Testis (tissue), 3 donors: Measurements from ENCODE around the gene PSMD1. TPM values are rescaled to one million over a fixed set of nuclear protein-coding genes. Genes with fewer than 3 reads are reported as not detected.
"Not testable (repeated sequence)": the region's sequence is repeated elsewhere in the genome, so short reads cannot be mapped to it uniquely, and the experiment has no call there.

Experiments used
- DNase-seq: peaks from one replicate; pipeline ENCODE4 v3.0.0-alpha.2; 2019
- H3K27ac ChIP-seq, 2 donors: fragments of 200-600 bp; sonication (generic); one replicate each; pipeline ENCODE4 v1.5.1; 2019
- H3K27me3 ChIP-seq: fragments of 200-600 bp; sonication (generic); one replicate; pipeline ENCODE4 v1.5.1; 2019
- H3K36me3 ChIP-seq: fragments of 200-600 bp; sonication (generic); one replicate; pipeline ENCODE4 v1.5.1; 2017; ENCODE audit warnings: low read depth; ENCODE audit errors: missing control alignments
- H3K4me1 ChIP-seq: fragments of 200-600 bp; sonication (generic); one replicate; pipeline ENCODE4 v1.5.1; 2019
- H3K4me3 ChIP-seq, 2 donors: fragments of 200-600 bp; sonication (generic); one replicate each; pipeline ENCODE4 v1.5.1; 2017 to 2019
- H3K9me3 ChIP-seq: fragments of 200-600 bp; sonication (generic); one replicate; pipeline ENCODE4 v1.5.1; 2017
- CTCF ChIP-seq, 3 experiments: fragments of 450-650 bp in 2 of 3; fragments of 200-600 bp in 1 of 3; sonication (generic) in 1 of 3; IDR thresholded peaks; one replicate each; pipeline ENCODE4 v1.5.1; 2016 to 2019; ENCODE audit warnings: antibody characterized with exemption in 3 of 3, mild to moderate bottlenecking in 2 of 3, moderate library complexity in 1 of 3
- POLR2A ChIP-seq: fragments of 450-650 bp; IDR thresholded peaks from one replicate; pipeline ENCODE4 v1.6.1; 2017; ENCODE audit warnings: antibody characterized with exemption, mild to moderate bottlenecking, moderate library complexity
- WGBS, 2 donors: methylation state at CpG; one replicate each; pipeline ENCODE4 v1.1.5; 2018; 5-methylcytosine and 5-hydroxymethylcytosine counted together
- intact Hi-C: fragments of 100-400 bp; cut with DNase I; formaldehyde crosslinking; loops from one replicate; pipeline ENCODE4 v1.15.1; 2023; ENCODE audit warnings: low total_unique reads
- polyA plus RNA-seq: library from polyadenylated mRNA; stranded (reverse); fragments of 350-450 nt; fragmentation: Illumina TruSeq; extraction: RNeasy Lipid Tissue Mini Kit (QIAGEN cat#74804); gene quantifications from one replicate; pipeline ENCODE4 v1.2.3, GENCODE V29; 2014; ENCODE audit warnings: low read depth, low replicate concordance; ENCODE audit not compliant: insufficient read depth
- total RNA-seq, 2 donors: library from RNA; depleted of rRNA; stranded (reverse); fragments of >200 nt; gene quantifications; one replicate each; pipeline ENCODE4 v1.2.3, GENCODE V29; 2016

Gene PSMD1
- total and polyA plus RNA-seq, 3 donors from 2014 or later = 60.8 to 69.6 (median 66.8) TPM

DNA sequence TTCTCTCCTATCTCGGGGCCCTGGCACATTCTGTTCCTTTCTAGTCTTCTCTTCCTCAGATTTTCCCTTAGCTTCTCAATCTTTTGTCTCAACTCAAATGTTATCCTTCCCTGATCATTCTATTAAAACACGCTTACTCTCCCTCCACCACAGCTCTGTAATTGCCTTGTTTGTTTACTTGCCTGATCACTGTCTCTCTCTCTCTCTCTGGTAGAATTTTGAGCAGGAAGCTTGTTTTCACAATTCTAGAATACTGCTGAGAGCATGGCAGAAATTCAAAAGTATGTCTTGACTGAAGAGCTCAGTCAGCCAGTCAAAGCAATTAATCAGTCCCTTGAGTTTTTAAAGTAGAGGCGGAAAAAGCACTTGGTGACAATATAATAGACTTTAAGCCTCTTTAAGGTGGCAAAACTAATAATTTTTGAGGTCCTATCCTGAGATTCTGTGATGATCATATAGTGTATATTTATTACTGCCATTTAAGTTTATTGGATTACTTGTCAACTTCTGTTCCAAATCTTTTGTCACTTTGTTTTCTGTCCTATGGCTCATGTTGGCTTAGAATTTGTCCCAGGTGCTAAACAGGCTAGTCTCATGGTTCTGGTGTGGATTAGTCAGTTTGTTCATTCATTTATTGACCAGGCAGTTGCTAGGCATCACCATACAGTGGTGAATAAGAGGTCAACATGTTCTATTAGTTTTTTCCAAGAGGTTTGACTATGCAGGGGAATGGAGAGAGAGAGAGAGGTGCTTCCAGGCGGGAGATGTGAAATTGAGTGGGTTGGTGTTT is 2.3 kb downstream of the PSMD1 start:
- no peak for TF ChIP-seq POLR2A
- TF ChIP-seq CTCF (IDR thresholded peaks at IDR 0.05) = no peak
- no peak for DNase-seq

DNA sequence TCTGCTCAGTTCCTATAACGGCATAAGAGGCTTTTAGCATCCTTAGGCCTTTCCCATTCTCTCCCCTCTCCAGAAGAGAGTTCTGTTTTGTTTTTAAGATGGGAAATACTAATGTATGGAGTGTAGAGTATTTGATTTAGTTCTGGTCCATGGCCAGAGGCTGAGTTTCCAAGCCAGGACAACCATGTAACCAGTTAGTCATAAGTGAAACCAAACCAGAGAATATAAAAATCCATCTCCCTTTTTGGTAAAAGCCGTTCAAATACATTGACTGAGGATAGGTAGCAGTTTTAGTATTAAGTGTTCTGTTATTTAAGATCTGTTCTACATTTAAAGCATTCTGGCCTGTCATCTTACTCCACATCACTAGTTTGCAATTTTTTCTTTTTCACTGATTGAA is 3.1 kb downstream of the PSMD1 start:
- H3K9me3 ChIP-seq = no peaks in the 10 kb centered on the region
- H3K36me3 ChIP-seq = no peaks in the 10 kb centered on the region
- no peak overlapping the region for H3K4me3 ChIP-seq
- no peak for DNase-seq
- intact Hi-C loops = no loop called here
- TF ChIP-seq POLR2A (no peak), CTCF (IDR thresholded peaks at IDR 0.05) (no peak)
- H3K27ac ChIP-seq = no peak overlapping the region
- H3K4me1 ChIP-seq = peaks cover 13% of the 10 kb centered on the region
- no peaks in the 10 kb centered on the region for H3K27me3 ChIP-seq
- WGBS, 2 donors = 84 to 91% methylated on average over 2 of the region's 2 CpGs

More for the DNA sequence above, 2.3 kb downstream of the PSMD1 start:
- H3K9me3 ChIP-seq = no peaks in the 10 kb centered on the region
- no peaks in the 10 kb centered on the region for H3K27me3 ChIP-seq
- no peak overlapping the region for H3K4me3 ChIP-seq
- no peak overlapping the region for H3K27ac ChIP-seq
- peaks cover 13% of the 10 kb centered on the region for H3K4me1 ChIP-seq
- no peaks in the 10 kb centered on the region for H3K36me3 ChIP-seq
- WGBS, 2 donors = 54 to 59% methylated on average over 4 of the region's 4 CpGs
- intact Hi-C loops = no loop called here

GRCh38 chr2:231062776-231063175 is 6.1 kb downstream of the PSMD1 start:
- H3K9me3 ChIP-seq = no peaks in the 10 kb centered on the region
- H3K27me3 ChIP-seq = no peaks in the 10 kb centered on the region
- TF ChIP-seq POLR2A = no peak
- no peak for TF ChIP-seq CTCF (IDR thresholded peaks at IDR 0.05)
- intact Hi-C loops = no loop called here
- 79 to 84% methylated on average over 3 of the region's 3 CpGs for WGBS, 2 donors
- H3K4me3 ChIP-seq = no peak overlapping the region
- H3K27ac ChIP-seq = no peak overlapping the region
- H3K4me1 ChIP-seq = peaks cover 13% of the 10 kb centered on the region
- H3K36me3 ChIP-seq = no peaks in the 10 kb centered on the region
- DNase-seq = no peak

GRCh38 chr2:231063347-231063746 is 6.7 kb downstream of the PSMD1 start:
- DNase-seq = no peak
- 84 to 85% methylated on average over 1 of the region's 1 CpG for WGBS, 2 donors
- Histone ChIP-seq H3K4me3 (no peak overlapping the region), H3K27me3 (no peaks in the 10 kb centered on the region), H3K4me1 (peaks cover 9% of the 10 kb centered on the region), H3K27ac (no peak overlapping the region), H3K9me3 (no peaks in the 10 kb centered on the region), H3K36me3 (no peaks in the 10 kb centered on the region)
- intact Hi-C loops = no loop called here
- TF ChIP-seq POLR2A (no peak), CTCF (IDR thresholded peaks at IDR 0.05) (no peak)

- Histone ChIP-seq H3K4me1 (no peaks in the 10 kb centered on the region), H3K27me3 (no peaks in the 10 kb centered on the region), H3K4me3 (no peak overlapping the region), H3K9me3 (no peaks in the 10 kb centered on the region), H3K36me3 (no peaks in the 10 kb centered on the region), H3K27ac (no peak overlapping the region)
- intact Hi-C loops = no loop called here
- 96 to 97% methylated on average over 1 of the region's 1 CpG for WGBS, 2 donors
- TF ChIP-seq CTCF (IDR thresholded peaks at IDR 0.05) (no peak), POLR2A (no peak)
- no peak for DNase-seq
Observed at GRCh38 chr2:231065966-231066365, 9.3 kb downstream of the PSMD1 start.

GRCh38 chr2:231067531-231067930 is 10.9 kb downstream of the PSMD1 start:
- H3K4me3 ChIP-seq, intact Hi-C loops, H3K27me3 ChIP-seq, H3K27ac ChIP-seq, H3K36me3 ChIP-seq, DNase-seq, H3K4me1 ChIP-seq, H3K9me3 ChIP-seq: not testable (repeated sequence)
- WGBS, 2 donors = 87 to 95% methylated on average over 8 of the region's 8 CpGs
